IPS DF 4.7 (cell line): ENCODE results near the gene MRPL43.
"Not testable (repeated sequence)": the region's sequence is repeated elsewhere in the genome, so short reads cannot be mapped to it uniquely, and the experiment has no call there.

Experiments
- DNase-seq: peaks from one replicate; pipeline ENCODE4 v3.0.0-alpha.2; 2013; ENCODE audit warnings: low spot score; ENCODE audit errors: extremely low read depth

MRPL43 gene

DNA sequence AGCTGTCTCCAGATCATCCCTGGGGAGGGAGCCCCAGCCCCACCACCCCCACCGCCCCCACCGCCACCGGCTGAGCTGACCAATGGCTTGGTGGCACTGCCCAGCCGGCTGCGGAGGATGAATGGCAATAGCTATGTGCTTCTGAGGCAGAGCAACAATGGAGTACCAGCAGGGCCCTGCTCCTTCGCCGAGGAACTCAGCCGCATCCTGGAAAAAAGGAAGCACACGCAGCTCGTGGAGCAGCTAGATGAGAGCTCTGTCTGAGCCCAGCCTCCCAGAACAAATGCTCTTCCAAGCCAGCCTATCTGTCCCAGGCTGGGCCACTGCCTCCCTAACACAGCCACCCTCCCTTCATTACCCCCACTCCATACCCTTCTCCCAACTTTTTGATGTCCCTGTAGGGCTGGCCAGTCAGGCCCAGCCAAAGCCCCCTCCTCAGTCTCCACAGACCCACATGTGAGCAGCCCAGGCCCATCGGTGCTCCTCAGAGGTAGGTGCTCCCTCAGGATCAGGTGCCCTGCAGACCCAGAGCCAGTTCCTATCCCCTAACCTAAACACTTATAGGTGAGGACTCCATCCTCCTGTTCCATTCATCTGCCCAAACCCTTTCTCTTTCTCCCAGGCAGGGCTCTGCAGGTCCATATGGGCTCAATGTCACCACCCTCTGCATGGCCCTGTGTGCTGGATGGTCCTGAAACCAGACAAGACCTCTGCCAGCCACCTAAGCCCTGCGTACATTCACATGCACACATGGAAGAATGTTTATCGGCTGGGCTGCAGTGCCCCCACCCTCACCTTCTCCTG, 3.2 kb downstream of the MRPL43 start:
- no peak for DNase-seq

DNA sequence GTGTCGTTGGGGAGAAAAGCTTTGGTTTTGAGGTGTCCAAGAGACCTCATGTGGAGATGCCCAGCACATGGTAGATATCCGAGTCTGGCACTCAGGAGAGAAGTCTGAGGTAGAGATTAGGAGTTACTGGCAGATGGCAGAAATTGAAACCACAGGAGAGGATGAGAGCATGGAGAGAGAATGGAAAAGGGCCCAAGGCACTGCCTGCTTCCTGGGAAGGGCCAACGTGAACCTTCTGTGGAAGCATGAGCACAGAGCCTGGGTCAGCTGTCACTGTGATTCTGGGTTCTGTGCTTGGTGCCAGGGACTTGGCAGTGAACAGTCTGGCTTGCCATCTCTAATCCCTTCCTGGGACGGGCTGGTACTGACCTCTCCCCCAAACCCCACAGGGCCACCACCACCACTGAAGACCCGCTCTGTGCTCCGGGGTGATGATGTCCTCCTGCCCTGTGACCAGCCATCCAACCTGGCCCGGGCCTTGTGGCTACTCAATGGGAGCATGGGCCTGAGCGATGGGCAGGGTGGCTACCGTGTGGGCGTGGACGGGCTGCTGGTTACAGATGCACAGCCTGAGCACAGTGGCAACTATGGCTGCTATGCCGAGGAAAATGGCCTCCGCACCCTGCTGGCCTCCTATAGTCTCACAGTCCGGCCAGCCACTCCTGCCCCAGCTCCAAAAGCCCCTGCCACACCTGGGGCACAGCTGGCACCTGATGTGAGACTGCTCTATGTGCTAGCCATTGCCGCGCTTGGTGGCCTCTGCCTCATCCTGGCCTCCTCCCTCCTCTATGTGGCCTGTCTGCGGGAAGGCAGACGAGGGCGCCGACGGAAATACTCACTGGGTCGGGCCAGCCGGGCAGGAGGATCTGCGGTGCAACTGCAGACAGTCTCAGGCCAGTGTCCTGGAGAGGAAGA, 4.1 kb downstream of the MRPL43 start:
- DNase-seq = no peak

DNA sequence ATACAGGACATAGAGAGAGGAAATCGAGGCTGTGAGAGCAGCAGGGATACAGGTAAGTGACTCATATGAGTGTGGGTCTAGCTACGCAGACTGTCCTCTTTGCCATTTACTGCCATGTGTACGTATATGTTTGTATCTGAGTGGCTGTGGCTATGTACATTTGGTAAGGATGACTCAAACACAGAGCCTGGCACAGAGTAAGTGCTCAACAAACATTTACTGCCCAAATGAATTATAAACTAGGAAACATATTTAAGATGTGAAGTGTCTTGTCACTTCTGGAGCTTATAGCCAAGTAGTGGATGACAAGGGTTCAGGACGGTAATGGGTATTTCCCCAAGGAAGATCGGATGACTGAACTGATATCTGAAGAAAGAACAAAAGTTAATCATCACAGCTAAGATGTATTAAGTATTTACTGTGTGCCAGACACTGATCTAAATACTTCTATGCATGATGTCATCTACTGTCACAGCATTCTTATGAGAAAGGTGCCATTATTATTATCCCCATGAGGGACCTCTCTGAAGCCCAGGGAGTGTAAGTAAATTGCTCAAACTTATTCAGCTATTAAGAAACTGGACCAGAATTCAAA, 6.0 kb downstream of the MRPL43 start:
- DNase-seq = no peak

DNA sequence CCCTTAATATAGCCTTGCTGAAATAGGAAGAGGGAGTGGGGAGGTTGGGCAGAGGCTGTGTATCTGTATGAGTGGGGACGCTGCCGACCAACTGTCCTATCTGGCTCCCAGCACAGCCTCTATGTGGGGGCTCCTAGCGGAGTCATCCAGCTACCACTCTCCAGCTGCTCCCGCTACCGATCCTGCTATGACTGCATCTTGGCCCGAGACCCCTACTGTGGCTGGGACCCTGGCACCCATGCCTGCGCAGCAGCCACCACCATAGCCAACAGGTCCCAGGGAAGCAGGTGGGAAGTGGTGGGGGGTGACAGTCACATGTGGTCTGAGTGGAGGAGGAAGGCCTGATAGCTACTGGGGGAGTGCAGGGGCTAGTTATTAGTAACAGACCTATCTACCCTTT, 6.6 kb downstream of the MRPL43 start:
- DNase-seq = no peak

DNA sequence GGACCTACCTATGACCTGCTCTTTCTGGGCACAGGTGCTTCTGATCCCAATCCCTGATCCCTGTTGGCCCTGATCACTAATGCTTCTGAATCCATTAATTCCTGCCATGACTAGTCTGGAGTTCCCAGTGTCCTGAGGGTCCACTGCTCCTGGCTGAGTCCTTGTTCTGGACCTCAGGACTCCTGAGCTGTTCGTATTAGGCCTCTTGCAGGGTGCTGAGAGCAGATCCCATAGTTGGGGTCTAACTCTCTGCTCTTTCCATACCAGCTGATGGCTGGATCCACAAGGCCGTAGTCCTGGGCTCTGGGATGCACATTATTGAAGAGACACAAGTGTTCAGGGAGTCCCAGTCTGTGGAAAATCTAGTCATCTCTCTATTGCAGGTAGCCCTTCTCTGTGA, 7.0 kb downstream of the MRPL43 start:
- no peak for DNase-seq

DNA sequence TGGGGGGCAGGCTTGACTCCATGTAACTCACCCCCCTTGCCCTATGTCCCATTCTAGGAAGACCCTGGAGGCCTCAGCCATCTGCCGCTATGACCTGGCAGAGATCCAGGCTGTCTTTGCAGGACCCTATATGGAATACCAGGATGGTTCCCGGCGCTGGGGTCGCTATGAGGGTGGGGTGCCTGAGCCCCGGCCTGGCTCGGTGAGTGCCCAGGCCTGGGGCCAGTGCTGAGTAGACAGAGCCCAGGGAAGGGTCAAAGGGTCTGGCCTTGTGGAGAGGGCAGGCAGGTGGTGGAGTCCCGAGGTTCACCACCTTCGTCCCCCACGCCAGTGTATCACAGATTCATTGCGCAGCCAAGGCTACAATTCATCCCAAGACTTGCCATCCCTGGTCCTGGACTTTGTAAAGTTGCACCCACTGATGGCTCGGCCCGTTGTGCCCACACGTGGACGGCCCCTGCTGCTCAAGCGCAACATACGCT, 7.5 kb downstream of the MRPL43 start:
- no peak for DNase-seq

DNA sequence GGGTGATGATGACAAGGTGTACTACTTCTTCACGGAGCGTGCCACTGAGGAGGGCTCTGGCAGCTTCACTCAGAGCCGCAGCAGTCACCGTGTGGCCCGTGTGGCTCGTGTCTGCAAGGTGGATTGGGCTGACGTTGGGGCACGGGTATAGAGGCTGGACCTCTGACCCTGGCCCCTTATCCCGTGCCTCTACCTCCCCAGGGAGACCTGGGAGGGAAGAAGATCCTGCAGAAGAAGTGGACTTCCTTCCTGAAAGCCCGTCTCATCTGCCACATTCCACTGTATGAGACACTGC, 8.4 kb downstream of the MRPL43 start:
- no peak for DNase-seq

DNA sequence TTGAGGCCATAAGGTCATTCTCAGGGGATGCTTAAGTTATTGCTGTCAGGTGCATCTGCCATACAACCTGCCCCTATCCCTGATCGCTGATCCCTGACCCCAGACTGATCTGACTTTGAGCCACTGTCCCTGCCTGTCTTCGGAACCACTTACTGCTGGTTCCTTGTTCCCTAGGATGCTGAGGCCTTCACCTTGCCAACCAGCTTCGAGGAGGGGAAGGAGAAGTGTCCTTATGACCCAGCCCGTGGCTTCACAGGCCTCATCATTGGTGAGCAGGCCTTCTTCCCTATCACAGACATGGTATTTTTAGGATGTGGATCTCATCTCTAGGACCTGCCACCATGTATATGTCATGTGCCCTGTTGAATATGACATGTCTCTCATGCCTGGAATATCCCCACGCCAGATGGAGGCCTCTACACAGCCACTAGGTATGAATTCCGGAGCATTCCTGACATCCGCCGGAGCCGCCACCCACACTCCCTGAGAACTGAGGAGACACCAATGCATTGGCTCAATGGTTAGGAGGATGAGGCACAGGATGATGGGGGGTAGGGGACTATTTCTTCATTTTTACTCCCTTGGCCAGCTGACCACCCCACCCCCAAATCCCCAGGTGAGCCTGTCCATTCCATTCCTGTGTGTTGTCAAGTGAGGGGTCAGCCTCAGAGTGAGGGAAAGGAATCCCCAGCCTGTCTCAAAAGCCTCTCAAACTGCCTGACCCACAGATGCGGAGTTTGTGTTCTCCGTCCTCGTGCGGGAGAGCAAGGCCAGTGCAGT, 9.0 kb downstream of the MRPL43 start:
- no peak for DNase-seq

DNA sequence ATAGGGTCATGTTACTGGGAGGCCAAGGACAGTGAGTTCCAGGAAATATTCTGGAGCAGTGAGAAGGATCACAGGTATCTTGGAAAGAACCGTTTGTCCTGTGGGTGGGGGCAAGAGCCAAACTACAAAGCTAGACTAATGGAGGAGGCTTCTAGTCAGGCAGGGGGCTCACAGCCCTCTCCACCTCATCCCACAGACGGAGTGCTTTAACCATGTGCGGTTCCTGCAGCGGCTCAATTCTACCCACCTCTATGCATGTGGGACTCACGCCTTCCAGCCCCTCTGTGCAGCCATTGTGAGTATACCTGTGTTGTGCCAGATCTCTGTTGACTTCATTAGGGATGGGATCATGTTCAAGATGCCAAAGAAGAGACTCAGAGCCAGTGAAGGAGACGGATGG, 9.9 kb downstream of the MRPL43 start:
- no peak for DNase-seq

DNA sequence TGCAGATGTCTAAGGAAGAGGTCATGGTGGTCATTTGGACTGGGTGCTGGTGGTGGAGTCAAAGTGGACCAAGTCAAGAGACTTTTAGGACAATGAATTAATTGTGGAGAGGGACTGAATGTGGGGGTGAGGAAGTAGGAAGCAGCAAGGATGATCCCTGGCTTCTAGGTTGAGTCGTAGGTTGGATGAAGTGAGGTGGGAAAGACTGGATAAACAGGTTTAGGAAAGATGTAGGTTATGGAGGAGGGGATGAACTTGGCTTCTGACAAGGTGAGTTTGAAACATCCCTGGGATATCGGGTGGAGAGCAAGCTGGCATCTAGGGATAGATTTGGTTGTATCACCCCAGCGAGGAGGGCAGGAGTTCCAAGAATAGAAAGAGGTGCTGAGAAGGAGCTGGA, 10.4 kb downstream of the MRPL43 start:
- no peak for DNase-seq

DNA sequence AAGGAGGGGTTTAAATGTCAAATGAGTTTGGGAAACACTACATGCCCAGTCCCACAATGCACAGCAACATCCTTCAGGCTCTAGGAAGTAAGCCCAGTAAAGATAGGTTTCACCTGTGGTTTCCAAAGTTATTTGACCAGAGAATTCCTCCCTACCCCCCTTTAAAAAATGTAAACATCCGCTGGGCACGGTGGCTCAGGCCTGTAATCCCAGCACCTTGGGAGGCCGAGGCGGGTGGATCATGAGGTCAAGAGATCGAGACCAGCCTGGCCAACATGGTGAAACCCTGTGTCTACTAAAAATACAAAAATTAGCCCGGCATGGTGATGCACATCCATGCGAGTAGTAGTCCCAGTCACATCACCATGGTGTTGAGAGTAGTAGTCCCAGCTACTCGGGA, 11.9 kb downstream of the MRPL43 start:
- not testable (repeated sequence) for DNase-seq

DNA sequence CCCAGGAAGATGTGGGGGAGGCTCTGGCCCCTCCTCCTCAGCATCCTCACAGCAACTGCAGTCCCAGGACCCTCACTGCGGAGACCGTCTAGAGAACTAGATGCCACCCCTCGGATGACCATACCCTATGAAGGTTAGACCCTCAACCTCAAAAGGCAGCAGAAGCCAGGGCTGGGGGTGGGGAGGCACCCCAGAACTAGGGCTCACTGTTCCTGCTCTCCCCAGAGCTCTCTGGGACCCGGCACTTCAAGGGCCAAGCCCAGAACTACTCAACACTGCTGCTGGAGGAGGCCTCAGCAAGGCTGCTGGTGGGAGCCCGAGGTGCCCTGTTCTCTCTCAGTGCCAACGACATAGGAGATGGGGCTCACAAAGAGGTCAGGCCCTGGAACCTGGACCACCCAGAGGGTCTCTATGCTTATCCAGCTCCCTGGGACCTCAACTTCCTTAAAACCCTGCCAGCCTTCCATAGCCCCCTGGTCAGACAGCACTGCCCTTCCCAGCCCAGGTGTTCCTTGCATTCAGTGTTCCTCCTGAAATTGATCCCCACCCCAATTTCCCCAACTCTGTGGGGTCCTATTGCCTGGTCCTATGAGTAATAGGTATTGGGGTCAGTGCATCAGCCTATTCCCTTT, 14.3 kb downstream of the MRPL43 start:
- no peak for DNase-seq

DNA sequence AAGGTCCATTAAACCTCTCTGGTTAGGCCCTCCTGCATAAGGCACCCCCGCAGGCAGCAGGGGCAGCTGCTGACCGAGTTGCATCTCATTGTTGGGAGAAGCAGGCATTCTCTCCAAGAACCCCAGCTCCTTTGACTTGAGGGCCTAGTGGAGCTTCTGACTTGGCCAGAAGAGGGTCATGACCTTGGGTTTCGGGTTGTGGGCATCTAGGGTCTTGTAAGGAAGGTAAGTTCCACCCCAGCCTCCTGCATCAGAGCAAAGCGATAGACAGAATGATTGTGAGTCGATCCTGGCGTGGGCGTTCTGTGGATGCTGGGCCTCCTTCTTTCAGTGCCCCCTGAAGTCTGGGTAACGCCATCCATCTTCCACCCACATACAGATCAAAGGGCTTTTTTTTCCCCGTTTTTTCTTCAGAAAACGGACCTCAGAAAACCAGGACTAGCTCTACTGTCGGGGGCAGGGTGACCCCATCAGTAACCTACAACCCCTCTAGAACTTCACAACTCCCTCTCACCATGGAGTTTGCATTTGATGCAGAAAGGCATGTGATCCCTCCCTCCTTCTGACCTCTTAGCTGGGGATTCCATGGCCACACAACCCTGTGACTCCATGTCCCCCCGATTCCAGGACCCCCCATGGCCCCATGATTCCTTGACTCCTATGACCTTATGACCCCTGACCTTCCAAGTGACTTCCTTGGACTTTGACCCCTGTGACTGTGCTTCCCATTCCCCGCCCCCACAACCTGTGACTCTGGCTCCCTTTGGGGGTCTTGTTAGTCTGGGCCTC, 15.0 kb downstream of the MRPL43 start:
- no peak for DNase-seq

DNA sequence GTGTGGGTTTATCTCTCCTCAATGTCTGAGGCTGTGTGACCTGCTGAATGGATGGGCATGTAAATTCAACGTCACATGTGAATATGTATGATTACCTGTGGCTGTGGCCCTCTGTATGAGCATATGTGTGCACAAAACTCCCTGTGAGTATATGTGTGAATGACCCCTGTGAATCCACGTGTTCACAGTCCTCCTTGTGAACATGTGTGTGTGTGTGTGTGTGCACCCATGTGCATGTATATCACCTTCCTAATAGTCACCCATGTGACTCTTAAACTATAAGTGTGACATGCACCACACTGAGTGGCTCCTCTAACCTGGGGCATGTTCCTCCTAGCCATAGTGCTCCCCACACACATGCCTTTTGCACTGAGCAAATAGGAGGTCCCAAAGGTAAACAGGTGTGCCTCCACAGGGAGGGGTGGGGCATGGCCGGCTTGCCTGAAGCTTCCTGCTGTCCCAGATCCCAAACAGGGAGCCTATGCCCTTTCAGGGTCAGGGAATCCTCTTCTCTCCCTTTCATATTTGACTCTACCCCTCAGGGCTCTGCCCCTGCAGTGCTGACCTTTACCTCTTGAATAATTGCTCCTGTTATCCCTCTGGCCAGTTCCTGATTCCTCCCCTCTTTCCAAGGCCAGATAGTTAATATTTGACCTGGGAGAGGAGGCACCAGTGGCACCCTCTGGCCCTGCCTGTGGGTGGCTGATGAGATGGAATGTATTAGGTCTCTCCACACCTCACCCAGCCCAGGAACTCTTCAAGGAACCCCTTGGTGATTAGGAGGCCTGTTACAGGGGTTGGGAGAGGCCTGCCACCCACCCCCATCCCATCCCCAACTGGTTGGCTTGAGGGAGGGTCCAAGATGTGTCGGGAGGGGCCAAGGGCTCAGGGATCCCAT, 16.1 kb downstream of the MRPL43 start:
- DNase-seq = no peak

DNA sequence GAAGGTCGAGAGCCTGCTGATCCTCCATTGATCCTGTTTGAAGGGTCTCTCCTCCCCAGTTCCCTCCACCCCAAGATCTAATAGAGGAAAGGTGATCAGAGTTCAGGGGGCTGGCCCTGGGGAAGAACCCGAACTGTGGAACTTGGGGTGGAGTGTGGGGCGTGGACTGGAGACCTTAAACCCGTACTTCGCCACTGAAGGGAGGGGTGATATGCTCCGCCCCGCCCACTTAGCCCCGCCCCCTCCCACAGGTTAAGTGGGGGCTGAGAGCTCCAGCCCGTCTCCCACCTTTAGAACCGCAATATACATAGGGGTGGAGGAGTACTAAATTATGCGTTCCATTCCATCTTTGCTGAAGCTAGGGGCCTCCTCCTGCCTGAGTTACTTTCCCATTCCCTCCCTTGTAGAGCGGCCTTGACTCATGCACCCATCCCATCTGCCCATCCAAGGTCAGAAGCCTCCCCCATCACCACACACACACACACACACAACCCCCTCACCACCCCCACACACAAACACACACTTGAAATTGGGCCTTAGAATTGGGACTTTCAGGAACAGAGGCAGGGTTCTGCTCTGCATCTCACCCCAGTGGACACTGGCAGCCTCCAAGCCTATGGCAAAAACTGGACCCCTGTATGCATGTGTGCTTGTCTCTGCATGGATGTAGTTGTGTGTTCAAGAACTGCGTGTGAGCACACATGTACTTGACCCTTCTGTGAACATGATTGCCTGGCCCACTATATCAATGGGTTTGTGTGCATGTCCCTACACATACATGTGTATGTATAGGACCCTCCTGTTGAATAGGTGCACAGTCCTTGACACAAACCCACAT, 17.0 kb downstream of the MRPL43 start:
- no peak for DNase-seq

DNA sequence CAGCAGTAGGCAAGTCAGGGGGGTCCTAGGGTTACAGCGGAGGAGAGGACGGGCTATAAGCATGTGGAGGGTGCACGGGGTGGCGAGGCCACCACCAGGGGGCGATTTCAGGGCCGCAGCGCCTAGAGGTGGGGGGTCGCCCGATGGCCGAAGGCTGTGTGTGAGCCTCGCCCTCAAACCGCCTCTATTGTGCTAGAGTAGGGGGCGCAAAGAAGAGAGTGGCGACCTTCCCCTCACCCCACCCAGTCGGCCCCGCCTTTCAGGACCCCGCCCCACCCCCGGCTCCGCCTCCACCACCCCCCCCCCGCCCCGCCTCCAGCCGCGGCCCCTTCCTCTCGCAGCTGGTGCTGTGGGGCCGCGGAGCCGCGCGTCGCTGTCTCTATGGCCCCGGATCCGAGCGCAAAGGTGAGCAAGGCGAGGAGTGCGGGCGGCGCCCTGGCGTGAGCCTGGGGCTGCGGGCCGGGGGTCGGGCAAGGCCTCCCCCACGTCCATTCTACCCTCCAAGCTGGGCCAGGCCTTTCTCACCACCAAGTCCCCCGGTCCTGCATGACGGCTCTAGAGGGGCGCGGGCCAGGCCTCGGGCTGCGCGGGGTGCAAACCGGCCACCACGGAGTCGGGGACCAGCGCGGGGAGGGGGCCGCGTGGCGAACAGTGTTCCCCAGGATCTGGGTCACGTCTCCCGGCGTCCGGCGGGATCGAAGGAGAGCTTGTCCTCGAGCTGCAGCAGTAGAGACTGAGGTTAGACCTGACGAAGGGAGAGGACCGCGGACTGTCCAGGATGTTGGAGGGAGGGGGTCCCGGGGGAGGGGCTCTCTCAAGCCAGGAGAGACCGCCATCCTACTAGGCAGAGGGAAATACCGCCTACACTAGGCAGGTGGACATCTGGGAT, 17.9 kb downstream of the MRPL43 start, which contains the start of gene SEMA4G:
Gene SEMA4G, plus strand, starts transcription at position 318 of the 889 bp plus-strand sequence. CDS start 3,409 bp downstream, outside the sequence.
- no peak for DNase-seq

DNA sequence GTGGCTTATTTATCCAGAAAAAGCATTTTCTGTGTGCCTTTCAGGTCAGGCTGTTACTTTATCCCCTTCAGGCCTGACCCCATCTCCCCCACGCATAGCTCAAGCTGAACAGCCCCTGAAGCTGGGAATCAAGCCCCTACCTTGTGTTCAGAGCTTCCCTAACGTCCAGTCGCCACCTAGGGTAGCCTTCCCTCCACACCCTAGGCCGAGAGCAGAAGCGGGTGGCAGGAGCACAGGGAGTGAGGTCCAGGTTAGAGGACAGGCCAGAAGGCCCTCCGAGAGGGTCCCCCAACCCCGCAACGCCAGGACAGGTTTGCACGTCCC, 18.5 kb downstream of the MRPL43 start:
- DNase-seq = no peak
